CD4-positive, alpha-beta T cell treated with Interleukin-1 beta for 1 hour (primary cell): ENCODE data around the gene FBXO46.

Experiments used
- DNase-seq, 2 donors: peaks; one replicate each; pipeline ENCODE4 v3.0.0-alpha.2; 2020 to 2022

Gene FBXO46

GRCh38 chr19:45681391-45682015 lies 49.2 kb downstream of the FBXO46 start:
- peak; percentile 89 to 90 for DNase-seq

- peak; percentile 82 to 87 for DNase-seq
Observed at GRCh38 chr19:45677351-45678230, 53.1 kb downstream of the FBXO46 start.

GRCh38 chr19:45676851-45677263 lies 53.8 kb downstream of the FBXO46 start:
- DNase-seq: peak; percentile 34 to 53

- no peak for DNase-seq
Observed at GRCh38 chr19:45674946-45675345, 55.8 kb downstream of the FBXO46 start.

- peak; percentile 56 to 64 for DNase-seq
Observed at GRCh38 chr19:45670670-45671453, 59.8 kb downstream of the FBXO46 start.

GRCh38 chr19:45668342-45668871 lies 62.3 kb downstream of the FBXO46 start:
- DNase-seq: peak in 1 of 2 donors; percentile 30

- DNase-seq: peak; percentile 53 to 61
Observed at GRCh38 chr19:45667620-45668341, 62.9 kb downstream of the FBXO46 start, which contains the start of gene GIPR. GIPR (plus strand) TSS chr19:45668221; CDS start chr19:45669521, 1,300 bp downstream.

- DNase-seq: no peak
Observed at GRCh38 chr19:45664575-45664974, 66.1 kb downstream of the FBXO46 start.

GRCh38 chr19:45663800-45664199 lies 66.9 kb downstream of the FBXO46 start:
- DNase-seq: no peak

- DNase-seq: no peak
Observed at GRCh38 chr19:45660636-45661035, 70.1 kb downstream of the FBXO46 start.
